ENCODE data around the gene STAT4.

Gene STAT4

GRCh38 chr2:191039616-191040015, 111.2 kb downstream of the STAT4 start:
- no peak for DNase-seq

GRCh38 chr2:191038741-191039140, 112.1 kb downstream of the STAT4 start:
- DNase-seq: no peak

GRCh38 chr2:191038241-191038725, 112.5 kb downstream of the STAT4 start:
- no peak for DNase-seq

GRCh38 chr2:191037351-191037750, 113.4 kb downstream of the STAT4 start:
- DNase-seq: no peak

GRCh38 chr2:191036363-191036762, 114.4 kb downstream of the STAT4 start:
- no peak for DNase-seq

- no peak for DNase-seq
These were observed 118.0 kb downstream of the STAT4 start for GRCh38 chr2:191032588-191033429.

- DNase-seq: no peak
These were observed 119.5 kb downstream of the STAT4 start for GRCh38 chr2:191031256-191031655.

- DNase-seq: no peak
These were observed 120.2 kb downstream of the STAT4 start for GRCh38 chr2:191030521-191031154.

GRCh38 chr2:191029280-191029950, 121.4 kb downstream of the STAT4 start:
- DNase-seq: no peak

- no peak for DNase-seq
These were observed 124.4 kb downstream of the STAT4 start for GRCh38 chr2:191026377-191026776.

- no peak for DNase-seq
These were observed 125.7 kb downstream of the STAT4 start for GRCh38 chr2:191025135-191025534.

GRCh38 chr2:191023235-191023679, 127.5 kb downstream of the STAT4 start:
- no peak for DNase-seq

GRCh38 chr2:191020742-191021381, 129.9 kb downstream of the STAT4 start:
- peak; percentile 89 for DNase-seq

GRCh38 chr2:191020221-191020741, 130.5 kb downstream of the STAT4 start:
- DNase-seq: peak; percentile 98

GRCh38 chr2:191019376-191019775, 131.4 kb downstream of the STAT4 start:
- no peak for DNase-seq

- DNase-seq: no peak
These were observed 132.1 kb downstream of the STAT4 start for GRCh38 chr2:191018643-191019119.

- no peak for DNase-seq
These were observed 132.7 kb downstream of the STAT4 start for GRCh38 chr2:191018048-191018447.

- DNase-seq: no peak
These were observed 135.0 kb downstream of the STAT4 start for GRCh38 chr2:191015831-191016230.

GRCh38 chr2:191015239-191015638, 135.6 kb downstream of the STAT4 start:
- DNase-seq: no peak

- DNase-seq: no peak
These were observed 136.2 kb downstream of the STAT4 start for GRCh38 chr2:191014653-191015020.

- DNase-seq: peak; percentile 99
These were observed 136.7 kb downstream of the STAT4 start, which contains the start of gene STAT1 for GRCh38 chr2:191013932-191014652. Gene STAT1 (minus strand): TSS chr2:191014171. CDS start chr2:191010003, 4,168 bp downstream.

- DNase-seq: no peak
These were observed 137.2 kb downstream of the STAT4 start for GRCh38 chr2:191013682-191013931.
